NOMO-1 (cell line): ENCODE results near the gene POF1B.

Experiments
- DNase-seq, 2 experiments: peaks; one replicate each; lab custom pipeline; 2025; ENCODE audit not compliant: unreplicated experiment in 2 of 2; lab: John Stamatoyannopoulos, UW

Gene POF1B

DNA sequence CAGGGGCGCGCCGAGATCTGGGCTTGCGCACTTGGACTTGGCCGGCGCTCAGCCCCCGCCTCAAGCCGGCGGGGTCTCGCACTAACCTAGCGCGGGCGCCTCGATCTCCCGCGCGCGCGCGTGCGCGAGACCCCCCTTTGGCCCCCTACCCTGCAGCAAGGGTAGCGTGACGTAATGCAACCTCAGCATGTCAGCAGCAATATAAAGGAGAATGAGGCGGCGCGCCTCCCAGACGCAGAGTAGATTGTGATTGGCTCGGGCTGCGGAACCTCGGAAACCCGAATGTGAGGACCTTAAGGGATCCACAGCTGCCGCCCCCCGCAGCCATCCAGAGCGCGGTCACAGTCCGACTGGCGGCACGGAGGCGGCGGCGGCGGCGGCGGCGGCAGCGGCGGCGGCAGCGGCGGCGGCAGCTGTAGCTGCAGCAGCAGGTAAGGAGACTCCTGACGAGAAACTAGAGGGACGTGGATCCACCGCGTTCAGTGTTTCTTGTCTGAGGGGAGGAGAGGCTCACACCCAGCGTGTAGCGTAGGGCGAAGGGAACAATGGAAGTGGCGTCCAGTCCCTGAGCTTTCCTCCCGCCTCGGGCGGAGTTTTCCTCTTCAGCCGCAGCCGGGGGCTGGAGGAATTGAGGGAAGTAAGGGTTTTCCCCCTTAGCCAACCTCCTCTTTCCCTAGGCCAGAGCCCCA is 135.6 kb downstream of the POF1B start, which contains the start of the genes SATL1 and ZNF711:
TSS of gene SATL1 (minus strand) at position 19 of the 689 bp plus-strand sequence. CDS start 134,811 bp downstream, outside the sequence.
TSS of gene ZNF711 (plus strand) at position 231 of the 689 bp plus-strand sequence. CDS start 3,582 bp downstream, outside the sequence.
- no peak for DNase-seq

DNA sequence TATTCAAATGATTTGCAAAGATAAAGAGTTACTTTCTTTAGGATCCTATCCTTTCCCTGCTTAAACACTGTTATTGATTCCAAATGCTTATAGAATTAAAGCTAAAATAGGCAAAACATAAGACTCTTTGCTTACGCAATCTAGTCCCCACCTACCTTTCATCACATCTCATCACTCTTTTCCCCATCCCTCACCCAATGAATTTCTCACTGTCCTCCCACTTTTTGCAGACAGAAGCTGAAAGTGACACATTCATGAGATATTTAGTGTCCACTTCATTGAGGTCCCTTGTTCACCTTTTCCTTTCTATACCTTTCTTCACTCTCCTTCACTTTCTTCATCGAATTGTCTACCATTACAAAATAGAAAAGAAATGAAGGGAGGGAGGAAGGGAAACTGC is 136.3 kb downstream of the POF1B start:
- DNase-seq, result no peak
